SU-DHL-6 (cell line): ENCODE data around the gene PDE4C.

Experiments used
- H2AFZ ChIP-seq: fragments of 200-600 bp; sonication (generic); 2 replicates; pipeline ENCODE4 v1.6.1; 2014; ENCODE audit warnings: low read depth, mild to moderate bottlenecking, moderate library complexity, mixed read lengths, antibody characterized with exemption, low read length; ENCODE audit not compliant: severe bottlenecking
- H3F3A ChIP-seq: fragments of 200-600 bp; shearing (Covaris generic); 2 replicates; pipeline ENCODE4 v1.6.0; 2016; ENCODE audit warnings: antibody characterized with exemption, mild to moderate bottlenecking; ENCODE audit not compliant: insufficient read depth
- H3K27ac ChIP-seq: fragments of 200-600 bp; sonication (generic); 2 replicates; pipeline ENCODE4 v1.5.1; 2016; ENCODE audit warnings: low read depth, mild to moderate bottlenecking, low read length, moderate library complexity, mixed read lengths
- H3K27me3 ChIP-seq: fragments of 200-600 bp; sonication (generic), shearing (Covaris generic); 2 replicates; pipeline ENCODE4 v1.6.0; 2014; ENCODE audit warnings: mild to moderate bottlenecking, low read length
- H3K36me3 ChIP-seq: fragments of 200-600 bp; sonication (generic); 2 replicates; pipeline ENCODE4 v1.6.1; 2014; ENCODE audit warnings: mild to moderate bottlenecking, low read length, mixed read lengths
- H3K4me2 ChIP-seq: fragments of 300-600, 200-600 bp; shearing (Covaris generic), sonication (generic); 2 replicates; pipeline ENCODE4 v1.6.0; 2014; ENCODE audit warnings: low read length, low read depth, mild to moderate bottlenecking; ENCODE audit not compliant: poor library complexity, severe bottlenecking
- H3K4me3 ChIP-seq: fragments of 200-600 bp; sonication (generic); 2 replicates; pipeline ENCODE4 v1.5.1; 2014; ENCODE audit warnings: antibody characterized with exemption, low read length, mild to moderate bottlenecking, mixed read lengths; ENCODE audit not compliant: insufficient read depth, poor library complexity, severe bottlenecking
- H3K79me2 ChIP-seq: fragments of 200-600 bp; sonication (generic); 2 replicates; pipeline ENCODE4 v1.6.1; 2014; ENCODE audit warnings: mild to moderate bottlenecking, low read length, moderate library complexity; ENCODE audit not compliant: insufficient read depth
- H3K9ac ChIP-seq: fragments of 200-600 bp; sonication (generic); 2 replicates; pipeline ENCODE4 v1.7.0; 2014; ENCODE audit warnings: mild to moderate bottlenecking, low read length
- H3K9me2 ChIP-seq: fragments of 200-600 bp; sonication (generic); replicated peaks from 2 replicates; pipeline ENCODE4 v1.6.1; 2014; ENCODE audit warnings: low read length; ENCODE audit not compliant: insufficient read depth
- H3K9me3 ChIP-seq: fragments of 200-600 bp; sonication (generic); 2 replicates; pipeline ENCODE4 v1.6.1; 2014; ENCODE audit warnings: low read length, mixed read lengths; ENCODE audit not compliant: insufficient read depth
- H4K20me1 ChIP-seq: fragments of 200-600 bp; sonication (generic); 2 replicates; pipeline ENCODE4 v1.6.1; 2014; ENCODE audit warnings: low read depth, mild to moderate bottlenecking, antibody characterized with exemption, low read length, moderate library complexity, mixed read lengths
- CTCF ChIP-seq: fragments of 200-600 bp; sonication (generic); IDR thresholded peaks from one replicate; pipeline ENCODE4 v1.5.1; 2017; ENCODE audit warnings: antibody characterized with exemption, mild to moderate bottlenecking, low read length, moderate library complexity; ENCODE audit not compliant: insufficient read depth, poor library complexity, severe bottlenecking
- EZH2phosphoT487 ChIP-seq: fragments of 200-600 bp; sonication (generic), shearing (Covaris generic); conservative IDR thresholded peaks from 2 replicates; pipeline ENCODE4 v1.6.1; 2018; ENCODE audit warnings: mild to moderate bottlenecking, antibody characterized with exemption, low read length, moderate library complexity, mixed read lengths

Gene PDE4C

GRCh38 chr19:18197306-18197705, 28.9 kb downstream of the PDE4C start:
- Histone ChIP-seq H3F3A (peaks cover 13% of the 10 kb centered on the region), H3K36me3 (no peaks in the 10 kb centered on the region), H3K9me2 (no peaks in the 10 kb centered on the region), H3K4me2 (no peak overlapping the region), H3K9ac (no peak overlapping the region), H3K4me3 (no peak overlapping the region), H4K20me1 (no peaks in the 10 kb centered on the region; the same call in 1 of the 2 replicates), H3K79me2 (peaks cover 16% of the 10 kb centered on the region), H2AFZ (no peak overlapping the region), H3K9me3 (no peaks in the 10 kb centered on the region), H3K27me3 (no peaks in the 10 kb centered on the region), H3K27ac (no peak overlapping the region)
- TF ChIP-seq EZH2phosphoT487: no peak
- TF ChIP-seq CTCF: no peak

GRCh38 chr19:18196511-18196845, 29.8 kb downstream of the PDE4C start:
- no peak overlapping the region for H2AFZ ChIP-seq
- no peak overlapping the region for H3K27ac ChIP-seq
- no peaks in the 10 kb centered on the region for H3K9me2 ChIP-seq
- peaks cover 10% of the 10 kb centered on the region for H3K79me2 ChIP-seq
- no peak overlapping the region for H3K9ac ChIP-seq
- H3F3A ChIP-seq: peaks cover 21% of the 10 kb centered on the region
- H3K27me3 ChIP-seq: no peaks in the 10 kb centered on the region
- no peak overlapping the region for H3K4me2 ChIP-seq
- no peaks in the 10 kb centered on the region; the same call in 1 of the 2 replicates for H4K20me1 ChIP-seq
- no peak for TF ChIP-seq EZH2phosphoT487
- TF ChIP-seq CTCF: no peak
- H3K36me3 ChIP-seq: no peaks in the 10 kb centered on the region
- no peaks in the 10 kb centered on the region for H3K9me3 ChIP-seq
- H3K4me3 ChIP-seq: no peak overlapping the region

- Histone ChIP-seq H2AFZ (no peak overlapping the region), H3K79me2 (peaks cover 10% of the 10 kb centered on the region), H3K4me3 (peak overlapping the region; percentile 96), H3F3A (peaks cover 26% of the 10 kb centered on the region), H3K9me3 (no peaks in the 10 kb centered on the region), H3K4me2 (peak overlapping the region; percentile 82), H3K36me3 (no peaks in the 10 kb centered on the region), H3K9me2 (no peaks in the 10 kb centered on the region), H3K27me3 (no peaks in the 10 kb centered on the region), H4K20me1 (no peaks in the 10 kb centered on the region; the same call in 1 of the 2 replicates), H3K9ac (peak overlapping the region; percentile 96), H3K27ac (no peak overlapping the region)
- TF ChIP-seq CTCF: no peak
- TF ChIP-seq EZH2phosphoT487: no peak
Measured at GRCh38 chr19:18194554-18195238, 31.5 kb downstream of the PDE4C start.
